HepG2 (cell line): Measurements from ENCODE around the gene NUP54. TPM values are rescaled to one million over a fixed set of nuclear protein-coding genes. Genes with fewer than 3 reads are reported as not detected.

ENCODE experiments used
- ATAC-seq: fragments of 200-7000 bp; cut with Tn5 transposase; 3 replicates; pipeline ENCODE4 v1.9.1; 2020; ENCODE audit warnings: mild to moderate bottlenecking, moderate library complexity
- BruUV-seq: library from RNA; stranded (reverse); fragments of 400-500 nt; replicated peaks from 2 replicates; lab custom pipeline; 2021; lab: Mats Ljungman, UMichigan
- CTCF ChIA-PET: fragments of 300-600 bp; formaldehyde crosslinking; extraction: SDS; loops from one replicate; lab custom pipeline; 2021; ENCODE audit warnings: low total read pairs, inconsistent platforms, low intra/inter-chr PET ratio; lab: Yijun Ruan, JAX
- POLR2A ChIA-PET: fragments of 350-600 bp; sonication (Branson Sonifier 250); formaldehyde crosslinking; loops from one replicate; lab custom pipeline; 2020; ENCODE audit warnings: antibody characterized with exemption, inconsistent platforms; lab: Yijun Ruan, JAX
- DNase-seq: peaks from one replicate; pipeline ENCODE4 v3.0.0-alpha.2; 2015; ENCODE audit warnings: low spot score
- FAIRE-seq: peaks from 3 replicates; lab custom pipeline; 2011; peaks lifted over from hg19 to GRCh38; lab: Jason Lieb, UNC
- H2AFZ ChIP-seq: one replicate; pipeline ENCODE4 v1.6.1; 2011; ENCODE audit warnings: low read length, inconsistent platforms
- H3K27ac ChIP-seq: fragments of 300-600 bp; 3 replicates; pipeline ENCODE4 v1.8.0; 2011; ENCODE audit warnings: mixed run types, mild to moderate bottlenecking, mixed read lengths, low read length, inconsistent platforms; ENCODE audit not compliant: insufficient read depth; ENCODE audit errors: extremely low read length
- H3K27me3 ChIP-seq, 2 experiments: fragments of 200-600 bp in 1 of 2; 2 replicates in 1 of 2; 3 replicates in 1 of 2; pipeline versions ENCODE4 v1.6.0 to v1.8.0; 2011; ENCODE audit warnings: low read length in 2 of 2, mild to moderate bottlenecking in 2 of 2, moderate library complexity in 2 of 2, inconsistent platforms in 1 of 2; ENCODE audit not compliant: insufficient read depth in 2 of 2, control insufficient read depth in 1 of 2
- H3K36me3 ChIP-seq, 2 experiments: fragments of 200-600 bp in 1 of 2; replicated peaks in 1 of 2; 2 replicates in 1 of 2; 3 replicates in 1 of 2; pipeline versions ENCODE4 v1.5.1 to v1.8.0; 2011; ENCODE audit warnings: low read length in 2 of 2, inconsistent platforms in 1 of 2; ENCODE audit not compliant: insufficient read depth in 2 of 2, control insufficient read depth in 1 of 2
- H3K4me1 ChIP-seq: 2 replicates; pipeline ENCODE4 v1.5.1; 2012; ENCODE audit warnings: low read length, inconsistent platforms; ENCODE audit not compliant: insufficient read depth
- H3K4me2 ChIP-seq: 2 replicates; pipeline ENCODE4 v1.6.0; 2011; ENCODE audit warnings: low read depth, low read length, inconsistent platforms
- H3K4me3 ChIP-seq, 3 experiments: fragments of 200-600 bp in 1 of 3; sonication (generic), shearing (Covaris generic) in 1 of 3; replicated peaks in 1 of 3; 2 replicates each; pipeline ENCODE4 v1.5.1; 2011 to 2016; ENCODE audit warnings: low read length in 3 of 3, inconsistent platforms in 2 of 3, low read depth in 2 of 3, mild to moderate bottlenecking in 2 of 3, control low read depth in 1 of 3, mixed read lengths in 1 of 3; ENCODE audit not compliant: insufficient read depth in 1 of 3
- H3K79me2 ChIP-seq: one replicate; pipeline ENCODE4 v1.6.1; 2011; ENCODE audit warnings: low read length, inconsistent platforms; ENCODE audit not compliant: insufficient read depth
- H3K9ac ChIP-seq: 2 replicates; pipeline ENCODE4 v1.6.0; 2011; ENCODE audit warnings: mild to moderate bottlenecking, low read depth, low read length, inconsistent platforms; ENCODE audit not compliant: insufficient read depth
- H3K9me3 ChIP-seq: 2 replicates; pipeline ENCODE4 v1.5.1; 2012; ENCODE audit warnings: mild to moderate bottlenecking, low read length
- H4K20me1 ChIP-seq: 2 replicates; pipeline ENCODE4 v1.6.0; 2011; ENCODE audit warnings: inconsistent platforms, mild to moderate bottlenecking, low read length, moderate library complexity; ENCODE audit not compliant: insufficient read depth
- FOXC1 ChIP-seq: sonication (generic); formaldehyde crosslinking; IDR thresholded peaks from 2 replicates; pipeline ENCODE4 v1.8.0; 2022; ENCODE audit warnings: mild to moderate bottlenecking, missing genetic modification reagents, borderline replicate concordance
- KDM2A ChIP-seq: sonication (generic); formaldehyde crosslinking; IDR thresholded peaks from 2 replicates; pipeline ENCODE4 v1.4.0; 2020; ENCODE audit warnings: low read depth, missing genetic modification reagents, borderline replicate concordance
- MATR3 ChIP-seq: sonication (generic); formaldehyde crosslinking; IDR thresholded peaks from 2 replicates; pipeline ENCODE4 v1.4.0; 2020; ENCODE audit warnings: missing genetic modification reagents
- ZMAT3 ChIP-seq: sonication (generic); formaldehyde crosslinking; conservative IDR thresholded peaks from 2 replicates; pipeline ENCODE4 v1.7.0; 2021; ENCODE audit warnings: missing genetic modification reagents
- ZNF333 ChIP-seq: sonication (generic); formaldehyde crosslinking; IDR thresholded peaks from 2 replicates; pipeline ENCODE4 v1.4.0; 2020; ENCODE audit warnings: mild to moderate bottlenecking, missing genetic modification reagents, borderline replicate concordance
- ZNF589 ChIP-seq: sonication (generic); formaldehyde crosslinking; conservative IDR thresholded peaks from 2 replicates; pipeline ENCODE4 v1.8.0; 2022; ENCODE audit warnings: mild to moderate bottlenecking, moderate library complexity, missing genetic modification reagents
- WGBS: methylation state at CpG from one replicate; pipeline ENCODE4 v1.1.6; 2017; ENCODE audit warnings: low lambda C conversion rate; 5-methylcytosine and 5-hydroxymethylcytosine counted together
- in situ Hi-C: cut with HindIII; loops from 2 replicates; pipeline ENCODE4 v1.10.0; 2017; ENCODE audit warnings: low pct_unique_long_range_greater_than_20kb; ENCODE audit not compliant: extremely low pct_ligation_motif_present
- intact Hi-C: fragments of 100-400 bp; cut with micrococcal nuclease; formaldehyde crosslinking; loops from one replicate; pipeline ENCODE4 v1.10.0; 2022; ENCODE audit not compliant: unreplicated experiment
- polyA plus RNA-seq, 8 experiments: library from polyadenylated mRNA; depleted of rRNA in 3 of 8; stranded (reverse) in 7 of 8; unstranded in 1 of 8; fragments of >200 nt; fragmentation: Illumina TruSeq in 4 of 8; extraction: Trizol in 4 of 8; gene quantifications; 2 replicates each; pipeline versions ENCODE4 v1.2.1 to v1.2.3, GENCODE V29; 2011 to 2016; ENCODE audit warnings: low read depth in 4 of 8, missing spikeins in 1 of 8, mixed read lengths in 1 of 8; ENCODE audit not compliant: insufficient read depth in 1 of 8
- total RNA-seq, 5 experiments: library from RNA; depleted of rRNA; stranded (reverse); fragments of >200 nt; fragmentation: Illumina TruSeq; extraction: Trizol; gene quantifications; 2 replicates each; pipeline ENCODE4 v1.2.3, GENCODE V29; 2016; ENCODE audit warnings: low read depth in 1 of 5
- TF ChIP-seq, protein P1 (sequence below), 2 experiments: fragments of 450-650 bp in 1 of 2; sonication (generic) in 1 of 2; formaldehyde crosslinking in 1 of 2; IDR thresholded peaks; 2 replicates each; pipeline versions ENCODE4 v1.6.1 to v1.8.0; 2016 to 2022; ENCODE audit warnings: antibody characterized with exemption in 1 of 2, mild to moderate bottlenecking in 1 of 2, missing genetic modification reagents in 1 of 2
- TF ChIP-seq, protein P2 (sequence below): sonication (generic); formaldehyde crosslinking; IDR thresholded peaks from 2 replicates; pipeline ENCODE4 v1.4.0; 2020; ENCODE audit warnings: low read depth, mild to moderate bottlenecking, missing genetic modification reagents
- TF ChIP-seq, protein P3 (sequence below): sonication (generic); formaldehyde crosslinking; conservative IDR thresholded peaks from 2 replicates; pipeline ENCODE4 v1.4.0; 2020; ENCODE audit warnings: missing genetic modification reagents
- TF ChIP-seq, protein P4 (sequence below): IDR thresholded peaks from 2 replicates; pipeline ENCODE4 v1.6.1; 2016; ENCODE audit warnings: low read depth

NUP54 gene
- total and polyA plus RNA-seq, 2 of the 13 experiments (the other 11 are each of a cell fraction or from before 2014, with no cell fraction given): 36.1 to 69.3 TPM

DNA sequence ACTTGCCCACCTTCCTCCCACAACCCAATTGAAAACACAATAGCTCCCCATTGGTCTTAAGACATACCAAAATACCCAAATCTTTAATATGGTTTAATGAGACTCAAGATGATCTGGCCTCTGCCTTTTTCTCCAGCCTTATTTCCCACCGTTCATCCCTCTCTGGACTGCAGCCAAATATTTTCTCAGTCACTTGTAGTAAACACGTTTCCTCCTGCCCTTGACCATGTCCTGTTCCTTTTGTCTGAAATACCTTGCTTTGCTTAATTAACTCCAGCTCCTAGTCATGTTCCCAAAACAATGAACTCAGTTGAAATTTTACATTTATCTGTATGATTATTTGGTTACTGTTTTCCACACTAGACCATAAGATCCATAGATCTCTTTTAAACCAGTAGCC lies 8.4 kb upstream of the NUP54 start:
- no peaks in the 10 kb centered on the region for H3K9me3 ChIP-seq
- POLR2A ChIA-PET: no interaction called here
- H3K79me2 ChIP-seq: no peaks in the 10 kb centered on the region
- 69% methylated on average over 2 of the region's 2 CpGs for WGBS
- H2AFZ ChIP-seq: no peak overlapping the region
- H3K27me3 ChIP-seq: no peaks in the 10 kb centered on the region
- H3K9ac ChIP-seq: no peak overlapping the region
- in situ Hi-C loops (no loop called here), intact Hi-C loops (no loop called here)
- no peak overlapping the region for H3K4me3 ChIP-seq
- BruUV-seq: no TSS peak
- CTCF ChIA-PET: no interaction called here
- H3K27ac ChIP-seq: no peak overlapping the region
- DNase-seq: no peak
- H4K20me1 ChIP-seq: no peaks in the 10 kb centered on the region
- H3K4me2 ChIP-seq: no peak overlapping the region
- FAIRE-seq: no peak
- H3K36me3 ChIP-seq: peaks cover 1 to 8% of the 10 kb centered on the region in 2 experiments; a peak in 2 of 5 replicates
- no peaks in the 10 kb centered on the region for H3K4me1 ChIP-seq
- no peak for ATAC-seq
- TF ChIP-seq, protein P1, sequence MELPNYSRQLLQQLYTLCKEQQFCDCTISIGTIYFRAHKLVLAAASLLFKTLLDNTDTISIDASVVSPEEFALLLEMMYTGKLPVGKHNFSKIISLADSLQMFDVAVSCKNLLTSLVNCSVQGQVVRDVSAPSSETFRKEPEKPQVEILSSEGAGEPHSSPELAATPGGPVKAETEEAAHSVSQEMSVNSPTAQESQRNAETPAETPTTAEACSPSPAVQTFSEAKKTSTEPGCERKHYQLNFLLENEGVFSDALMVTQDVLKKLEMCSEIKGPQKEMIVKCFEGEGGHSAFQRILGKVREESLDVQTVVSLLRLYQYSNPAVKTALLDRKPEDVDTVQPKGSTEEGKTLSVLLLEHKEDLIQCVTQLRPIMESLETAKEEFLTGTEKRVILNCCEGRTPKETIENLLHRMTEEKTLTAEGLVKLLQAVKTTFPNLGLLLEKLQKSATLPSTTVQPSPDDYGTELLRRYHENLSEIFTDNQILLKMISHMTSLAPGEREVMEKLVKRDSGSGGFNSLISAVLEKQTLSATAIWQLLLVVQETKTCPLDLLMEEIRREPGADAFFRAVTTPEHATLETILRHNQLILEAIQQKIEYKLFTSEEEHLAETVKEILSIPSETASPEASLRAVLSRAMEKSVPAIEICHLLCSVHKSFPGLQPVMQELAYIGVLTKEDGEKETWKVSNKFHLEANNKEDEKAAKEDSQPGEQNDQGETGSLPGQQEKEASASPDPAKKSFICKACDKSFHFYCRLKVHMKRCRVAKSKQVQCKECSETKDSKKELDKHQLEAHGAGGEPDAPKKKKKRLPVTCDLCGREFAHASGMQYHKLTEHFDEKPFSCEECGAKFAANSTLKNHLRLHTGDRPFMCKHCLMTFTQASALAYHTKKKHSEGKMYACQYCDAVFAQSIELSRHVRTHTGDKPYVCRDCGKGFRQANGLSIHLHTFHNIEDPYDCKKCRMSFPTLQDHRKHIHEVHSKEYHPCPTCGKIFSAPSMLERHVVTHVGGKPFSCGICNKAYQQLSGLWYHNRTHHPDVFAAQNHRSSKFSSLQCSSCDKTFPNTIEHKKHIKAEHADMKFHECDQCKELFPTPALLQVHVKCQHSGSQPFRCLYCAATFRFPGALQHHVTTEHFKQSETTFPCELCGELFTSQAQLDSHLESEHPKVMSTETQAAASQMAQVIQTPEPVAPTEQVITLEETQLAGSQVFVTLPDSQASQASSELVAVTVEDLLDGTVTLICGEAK (IDR thresholded peaks at IDR 0.05): no peak
- TF ChIP-seq, protein P1 (CRISPR knock-in tag; IDR thresholded peaks at IDR 0.05): no peak
- TF ChIP-seq, protein P2, sequence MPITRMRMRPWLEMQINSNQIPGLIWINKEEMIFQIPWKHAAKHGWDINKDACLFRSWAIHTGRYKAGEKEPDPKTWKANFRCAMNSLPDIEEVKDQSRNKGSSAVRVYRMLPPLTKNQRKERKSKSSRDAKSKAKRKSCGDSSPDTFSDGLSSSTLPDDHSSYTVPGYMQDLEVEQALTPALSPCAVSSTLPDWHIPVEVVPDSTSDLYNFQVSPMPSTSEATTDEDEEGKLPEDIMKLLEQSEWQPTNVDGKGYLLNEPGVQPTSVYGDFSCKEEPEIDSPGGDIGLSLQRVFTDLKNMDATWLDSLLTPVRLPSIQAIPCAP (CRISPR knock-in tag): no peak
- TF ChIP-seq MATR3 (CRISPR knock-in tag): no peak
- no peak for TF ChIP-seq KDM2A
- no peak for TF ChIP-seq ZMAT3 (CRISPR knock-in tag)
- TF ChIP-seq ZNF333 (CRISPR knock-in tag): no peak
- TF ChIP-seq ZNF589: no peak
- TF ChIP-seq, protein P3, sequence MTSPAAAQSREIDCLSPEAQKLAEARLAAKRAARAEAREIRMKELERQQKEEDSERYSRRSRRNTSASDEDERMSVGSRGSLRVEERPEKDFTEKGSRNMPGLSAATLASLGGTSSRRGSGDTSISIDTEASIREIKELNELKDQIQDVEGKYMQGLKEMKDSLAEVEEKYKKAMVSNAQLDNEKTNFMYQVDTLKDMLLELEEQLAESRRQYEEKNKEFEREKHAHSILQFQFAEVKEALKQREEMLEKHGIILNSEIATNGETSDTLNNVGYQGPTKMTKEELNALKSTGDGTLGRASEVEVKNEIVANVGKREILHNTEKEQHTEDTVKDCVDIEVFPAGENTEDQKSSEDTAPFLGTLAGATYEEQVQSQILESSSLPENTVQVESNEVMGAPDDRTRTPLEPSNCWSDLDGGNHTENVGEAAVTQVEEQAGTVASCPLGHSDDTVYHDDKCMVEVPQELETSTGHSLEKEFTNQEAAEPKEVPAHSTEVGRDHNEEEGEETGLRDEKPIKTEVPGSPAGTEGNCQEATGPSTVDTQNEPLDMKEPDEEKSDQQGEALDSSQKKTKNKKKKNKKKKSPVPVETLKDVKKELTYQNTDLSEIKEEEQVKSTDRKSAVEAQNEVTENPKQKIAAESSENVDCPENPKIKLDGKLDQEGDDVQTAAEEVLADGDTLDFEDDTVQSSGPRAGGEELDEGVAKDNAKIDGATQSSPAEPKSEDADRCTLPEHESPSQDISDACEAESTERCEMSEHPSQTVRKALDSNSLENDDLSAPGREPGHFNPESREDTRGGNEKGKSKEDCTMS: no peak
- TF ChIP-seq FOXC1 (CRISPR knock-in tag): no peak
- TF ChIP-seq, protein P4, sequence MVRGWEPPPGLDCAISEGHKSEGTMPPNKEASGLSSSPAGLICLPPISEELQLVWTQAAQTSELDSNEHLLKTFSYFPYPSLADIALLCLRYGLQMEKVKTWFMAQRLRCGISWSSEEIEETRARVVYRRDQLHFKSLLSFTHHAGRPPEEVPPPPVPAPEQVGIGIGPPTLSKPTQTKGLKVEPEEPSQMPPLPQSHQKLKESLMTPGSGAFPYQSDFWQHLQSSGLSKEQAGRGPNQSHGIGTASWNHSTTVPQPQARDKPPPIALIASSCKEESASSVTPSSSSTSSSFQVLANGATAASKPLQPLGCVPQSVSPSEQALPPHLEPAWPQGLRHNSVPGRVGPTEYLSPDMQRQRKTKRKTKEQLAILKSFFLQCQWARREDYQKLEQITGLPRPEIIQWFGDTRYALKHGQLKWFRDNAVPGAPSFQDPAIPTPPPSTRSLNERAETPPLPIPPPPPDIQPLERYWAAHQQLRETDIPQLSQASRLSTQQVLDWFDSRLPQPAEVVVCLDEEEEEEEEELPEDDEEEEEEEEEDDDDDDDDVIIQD (CRISPR knock-in tag): no peak
